ENCODE results near the gene LAMA3. TPM values are rescaled to one million over a fixed set of nuclear protein-coding genes. Genes with fewer than 3 reads are reported as not detected.
A peak's percentile ranks its signal among the peaks of the same experiment; 100 is the strongest.

The LAMA3 gene
- total and polyA plus RNA-seq, 2 of the 13 experiments (the other 11 are each of a cell fraction or from before 2014, with no cell fraction given): 0.45 to 2.2 TPM

GRCh38 chr18:23883277-23883790 is 194.1 kb downstream of the LAMA3 start (continued):
- TF ChIP-seq ZNF136 (CRISPR knock-in tag; IDR thresholded peaks at IDR 0.05; ENCODE audit: low read depth): no peak
- TF ChIP-seq MZF1 (CRISPR knock-in tag; IDR thresholded peaks at IDR 0.05; ENCODE audit: borderline replicate concordance): no peak
- TF ChIP-seq KDM4B (CRISPR knock-in tag; IDR thresholded peaks at IDR 0.05): no peak
- TF ChIP-seq GABPB1 (CRISPR knock-in tag; IDR thresholded peaks at IDR 0.05): no peak
- TF ChIP-seq NCOR1 (IDR thresholded peaks at IDR 0.05; ENCODE audit: borderline replicate concordance, low read length): peak; percentile 28; the same call in 1 of the 2 replicates
- TF ChIP-seq ZNF816 (CRISPR knock-in tag; IDR thresholded peaks at IDR 0.05; ENCODE audit: borderline replicate concordance): no peak
- peak; percentile 80 for TF ChIP-seq TCF7 (IDR thresholded peaks at IDR 0.05; ENCODE audit: low read depth)
- TF ChIP-seq PAWR (CRISPR knock-in tag; IDR thresholded peaks at IDR 0.05; ENCODE audit: borderline replicate concordance): no peak
- no peak for TF ChIP-seq RFX3 (CRISPR knock-in tag; IDR thresholded peaks at IDR 0.05)
- TF ChIP-seq ZFP62 (CRISPR knock-in tag; IDR thresholded peaks at IDR 0.05): no peak
- peak; percentile 97 for TF ChIP-seq PITX1 (CRISPR knock-in tag; IDR thresholded peaks at IDR 0.05)
- no peak for TF ChIP-seq AGO1 (IDR thresholded peaks at IDR 0.05; ENCODE audit: low read depth, low read length, poor library complexity, severe bottlenecking)
- no peak for TF ChIP-seq ZNF768 (CRISPR knock-in tag; IDR thresholded peaks at IDR 0.05)
- TF ChIP-seq ELF3 (CRISPR knock-in tag; IDR thresholded peaks at IDR 0.05): no peak
- no peak for TF ChIP-seq AHR (CRISPR knock-in tag; IDR thresholded peaks at IDR 0.05)
- no peak for TF ChIP-seq RAD51 (IDR thresholded peaks at IDR 0.05; ENCODE audit: borderline replicate concordance)
- TF ChIP-seq ZFP90 (CRISPR knock-in tag; IDR thresholded peaks at IDR 0.05; ENCODE audit: borderline replicate concordance): no peak
- TF ChIP-seq, protein P1, sequence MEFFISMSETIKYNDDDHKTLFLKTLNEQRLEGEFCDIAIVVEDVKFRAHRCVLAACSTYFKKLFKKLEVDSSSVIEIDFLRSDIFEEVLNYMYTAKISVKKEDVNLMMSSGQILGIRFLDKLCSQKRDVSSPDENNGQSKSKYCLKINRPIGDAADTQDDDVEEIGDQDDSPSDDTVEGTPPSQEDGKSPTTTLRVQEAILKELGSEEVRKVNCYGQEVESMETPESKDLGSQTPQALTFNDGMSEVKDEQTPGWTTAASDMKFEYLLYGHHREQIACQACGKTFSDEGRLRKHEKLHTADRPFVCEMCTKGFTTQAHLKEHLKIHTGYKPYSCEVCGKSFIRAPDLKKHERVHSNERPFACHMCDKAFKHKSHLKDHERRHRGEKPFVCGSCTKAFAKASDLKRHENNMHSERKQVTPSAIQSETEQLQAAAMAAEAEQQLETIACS (CRISPR knock-in tag; IDR thresholded peaks at IDR 0.05): no peak
- TF ChIP-seq HIVEP1 (CRISPR knock-in tag; IDR thresholded peaks at IDR 0.05): no peak
- TF ChIP-seq RFX1 (IDR thresholded peaks at IDR 0.05): no peak
- no peak for TF ChIP-seq BCL3 (CRISPR knock-in tag; IDR thresholded peaks at IDR 0.05)
- TF ChIP-seq NONO (IDR thresholded peaks at IDR 0.05): no peak
- no peak for TF ChIP-seq NONO (CRISPR knock-in tag; conservative IDR thresholded peaks at IDR 0.05)
- TF ChIP-seq ZKSCAN5 (CRISPR knock-in tag; IDR thresholded peaks at IDR 0.05): no peak
- TF ChIP-seq ELF1 (CRISPR knock-in tag; IDR thresholded peaks at IDR 0.05): no peak
- TF ChIP-seq MTF2 (CRISPR knock-in tag; IDR thresholded peaks at IDR 0.05; ENCODE audit: borderline replicate concordance): no peak
- TF ChIP-seq HOXA3 (CRISPR knock-in tag; IDR thresholded peaks at IDR 0.05): 0 out of 2 replicates have a peak, but pooled peaks have one; percentile 8
- no peak for TF ChIP-seq ZNF773 (CRISPR knock-in tag; IDR thresholded peaks at IDR 0.05; ENCODE audit: borderline replicate concordance)
- TF ChIP-seq ZNF362 (CRISPR knock-in tag; IDR thresholded peaks at IDR 0.05; ENCODE audit: borderline replicate concordance): no peak
